HG03064 (cell line): Measurements from ENCODE around the gene CCDC187.

Experiments used
- ATAC-seq: cut with Tn5 transposase; IDR thresholded peaks from one replicate; pipeline ENCODE4 v1.9.1; 2021; ENCODE audit warnings: low read depth; ENCODE audit not compliant: unreplicated experiment

Gene CCDC187

GRCh38 chr9:136286987-136287379, 16.9 kb downstream of the CCDC187 start:
- no peak for ATAC-seq

DNA sequence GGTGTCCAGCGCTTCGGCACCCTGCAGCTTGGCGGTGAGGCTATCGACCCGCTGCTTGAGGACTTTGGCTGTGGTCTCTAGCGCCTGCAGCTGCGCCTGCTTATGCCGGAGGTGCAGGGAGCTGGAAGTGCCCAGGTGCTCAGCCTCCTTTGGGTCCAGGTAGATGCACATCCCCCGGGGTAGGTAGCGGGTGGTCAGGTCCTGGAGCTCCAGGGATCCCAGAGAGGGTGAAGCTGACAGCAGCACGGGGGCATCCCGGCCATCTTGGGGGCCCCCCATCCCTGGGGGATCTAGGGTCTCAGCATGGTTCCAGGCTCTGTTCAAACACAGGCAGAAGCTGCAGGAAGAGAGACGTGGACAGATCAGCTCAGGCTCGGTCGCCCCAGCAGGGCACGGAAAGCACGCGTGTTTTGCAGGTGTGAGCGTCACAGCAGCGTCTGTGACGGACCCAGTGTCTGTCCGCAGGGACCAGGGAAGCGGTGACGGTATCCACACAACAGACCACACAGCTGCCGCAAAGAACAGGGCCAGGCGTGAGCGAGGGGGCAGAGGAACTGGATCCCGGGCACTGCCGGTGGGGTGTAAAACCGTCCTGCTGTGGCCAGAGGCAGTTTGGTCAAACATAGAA, 17.4 kb downstream of the CCDC187 start:
- no peak for ATAC-seq

- ATAC-seq: no peak
Measured at GRCh38 chr9:136285501-136286358, 18.2 kb downstream of the CCDC187 start.

- no peak for ATAC-seq
Measured at GRCh38 chr9:136284951-136285350, 18.9 kb downstream of the CCDC187 start.

- ATAC-seq: no peak
Measured at GRCh38 chr9:136284311-136284710, 19.6 kb downstream of the CCDC187 start.

GRCh38 chr9:136283291-136284235, 20.3 kb downstream of the CCDC187 start:
- peak; percentile 60 for ATAC-seq

- no peak for ATAC-seq
Measured at GRCh38 chr9:136282272-136282861, 21.5 kb downstream of the CCDC187 start.

DNA sequence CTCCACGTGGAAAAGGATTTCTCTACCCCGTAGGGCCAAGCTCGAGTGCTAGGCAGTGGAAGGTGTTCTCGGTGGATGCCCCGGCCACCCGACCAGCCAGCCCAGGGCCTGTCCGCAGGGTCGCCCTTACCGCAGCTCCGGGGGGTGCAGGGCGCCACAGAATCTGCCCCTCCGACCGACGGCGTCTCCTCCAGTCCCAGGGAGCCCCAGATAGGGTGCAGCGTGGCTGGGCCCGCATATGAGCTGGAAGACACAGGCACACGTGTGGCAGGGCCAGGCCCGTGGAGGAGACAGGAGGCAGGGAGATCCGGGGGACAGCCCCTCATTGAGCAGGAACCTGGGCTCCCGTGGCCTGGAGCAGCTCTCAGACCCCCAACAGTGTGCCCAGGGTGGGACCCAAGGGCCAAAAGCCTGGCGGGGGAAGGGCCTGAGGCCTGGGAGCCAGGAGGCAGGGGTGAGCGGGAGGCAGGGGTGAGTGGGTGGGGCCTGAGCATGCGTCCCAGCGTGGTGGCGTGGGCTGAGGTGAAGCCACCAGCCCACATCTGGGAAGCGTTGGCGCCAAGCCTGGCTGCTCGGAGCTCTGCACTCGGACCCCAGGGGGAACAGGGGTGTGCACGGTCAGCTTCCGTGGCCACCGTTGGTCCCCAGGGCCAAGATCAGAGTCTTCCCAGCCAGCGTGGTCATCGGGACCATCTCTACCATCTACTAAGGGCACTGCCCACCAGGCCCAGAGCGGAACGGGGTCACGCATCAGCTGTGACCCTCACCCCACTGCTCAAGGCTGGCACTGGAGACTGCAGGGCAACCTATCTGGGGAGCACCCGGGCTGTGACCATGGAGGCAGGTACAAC, 22.2 kb downstream of the CCDC187 start:
- ATAC-seq: no peak

DNA sequence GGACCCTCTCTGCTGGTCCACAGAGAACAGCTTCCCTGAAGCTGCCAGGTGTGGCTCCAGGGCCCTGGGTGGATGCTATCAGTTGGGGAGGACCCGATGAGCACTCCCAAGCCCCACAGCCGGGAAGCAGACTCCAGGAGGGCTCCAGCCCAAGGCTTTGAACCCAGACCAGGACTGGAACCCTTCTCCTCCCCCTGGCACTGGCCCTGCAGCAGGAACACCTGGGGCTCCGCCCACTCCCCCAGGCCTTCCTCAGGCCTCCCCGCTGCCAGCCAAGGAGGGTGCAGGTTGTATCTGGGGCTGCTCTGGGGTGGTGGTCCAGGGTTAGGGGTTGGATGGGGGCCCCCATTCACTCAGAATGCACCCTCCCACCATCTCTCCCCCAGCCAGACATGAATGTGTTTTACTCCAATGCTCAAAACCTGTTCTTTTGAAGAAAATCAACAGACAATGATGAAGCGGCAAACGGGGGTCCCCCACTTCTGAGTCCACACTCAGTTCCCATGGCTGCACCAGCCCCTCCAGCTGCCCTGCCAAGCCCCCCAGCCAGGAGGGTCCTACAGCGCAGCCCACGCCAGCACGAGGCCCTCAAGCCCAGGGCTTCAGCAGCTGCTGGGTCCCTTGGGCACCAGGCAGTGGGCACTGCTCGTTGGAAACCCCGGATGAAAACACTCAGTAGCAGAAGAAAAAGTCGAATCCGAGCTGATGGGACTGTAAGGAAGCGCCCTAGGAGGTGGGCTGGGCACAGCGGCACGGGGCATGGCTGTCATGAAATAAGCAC, 23.2 kb downstream of the CCDC187 start:
- no peak for ATAC-seq

DNA sequence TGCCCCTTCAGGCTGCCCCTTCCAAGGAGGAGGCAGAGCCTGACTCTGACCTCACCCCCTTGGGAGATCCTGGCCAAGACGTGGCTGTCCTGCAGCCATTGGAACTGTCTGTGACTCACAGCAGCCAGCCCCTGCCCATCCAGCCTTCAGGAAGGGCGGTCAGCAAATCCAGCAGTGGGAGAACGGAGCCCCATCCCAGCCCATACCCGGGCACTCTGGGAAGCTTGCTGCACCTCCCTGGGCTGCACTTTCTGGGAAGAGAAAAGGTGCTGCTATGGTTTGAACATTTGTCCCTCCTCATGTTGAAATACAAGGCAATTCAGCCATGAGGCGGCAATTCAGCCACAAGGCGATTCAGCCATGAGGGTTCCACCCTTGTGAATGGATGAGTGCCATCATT, 24.4 kb downstream of the CCDC187 start:
- ATAC-seq: no peak

DNA sequence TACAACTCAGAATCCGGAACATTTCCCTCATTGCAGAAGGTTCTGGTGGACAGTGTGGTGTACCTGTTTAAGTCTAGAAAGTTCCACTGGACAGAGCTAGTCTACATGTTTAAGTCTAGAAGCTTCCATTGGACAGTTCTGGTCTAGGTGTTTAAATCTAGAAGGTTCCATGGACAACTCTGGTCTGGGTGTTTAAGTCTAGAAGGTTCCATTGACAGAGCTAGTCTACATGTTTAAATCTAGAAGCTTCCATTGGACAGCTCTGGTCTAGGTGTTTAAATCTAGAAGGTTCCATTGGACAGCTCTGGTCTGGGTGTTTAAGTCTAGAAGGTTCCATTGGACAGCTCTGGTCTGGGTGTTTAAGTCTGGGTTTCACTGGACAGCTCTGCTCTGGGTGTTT, 25.0 kb downstream of the CCDC187 start:
- no peak for ATAC-seq

DNA sequence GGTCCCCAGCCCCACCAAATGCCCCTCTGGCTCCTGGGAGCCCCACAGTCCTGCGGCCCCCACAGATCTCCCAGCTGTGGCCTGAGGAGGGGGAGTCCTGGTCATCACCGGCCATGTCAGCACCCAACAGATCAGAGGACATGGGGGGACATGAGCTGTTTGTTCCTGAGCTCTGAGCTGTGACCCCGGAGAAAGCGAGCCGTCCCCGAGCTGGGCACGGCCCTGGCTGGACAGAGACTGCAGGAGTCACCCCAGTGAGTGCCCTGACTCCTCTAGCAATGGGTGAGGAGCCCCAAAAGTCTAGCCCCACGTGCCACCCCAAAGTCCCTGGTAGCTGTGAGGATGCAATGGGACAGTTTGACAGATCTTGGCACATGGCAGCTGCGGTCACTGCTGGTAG, 25.7 kb downstream of the CCDC187 start:
- no peak for ATAC-seq

GRCh38 chr9:136277746-136278145, 26.1 kb downstream of the CCDC187 start:
- ATAC-seq: no peak

DNA sequence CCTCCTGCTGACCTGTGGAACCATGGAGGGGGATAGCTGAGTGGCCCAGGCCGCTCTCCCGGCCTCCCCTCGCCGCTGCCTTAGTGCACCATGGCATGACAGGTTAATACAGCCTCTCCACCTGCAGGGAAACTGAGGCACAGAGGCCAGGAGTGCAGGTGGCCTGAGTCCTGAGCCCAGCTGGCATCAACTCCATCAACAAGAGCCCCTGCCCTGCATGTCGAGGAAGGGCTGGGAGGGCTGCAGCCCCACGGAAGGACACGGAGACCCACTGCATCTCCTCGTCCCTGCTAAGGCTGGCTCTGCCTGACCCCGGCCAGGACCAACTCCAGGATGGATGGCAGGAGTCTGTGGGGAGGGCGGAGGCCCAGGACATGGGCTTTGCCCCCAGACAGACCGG, 27.2 kb downstream of the CCDC187 start:
- ATAC-seq: no peak

GRCh38 chr9:136275655-136276429, 28.1 kb downstream of the CCDC187 start:
- no peak for ATAC-seq

DNA sequence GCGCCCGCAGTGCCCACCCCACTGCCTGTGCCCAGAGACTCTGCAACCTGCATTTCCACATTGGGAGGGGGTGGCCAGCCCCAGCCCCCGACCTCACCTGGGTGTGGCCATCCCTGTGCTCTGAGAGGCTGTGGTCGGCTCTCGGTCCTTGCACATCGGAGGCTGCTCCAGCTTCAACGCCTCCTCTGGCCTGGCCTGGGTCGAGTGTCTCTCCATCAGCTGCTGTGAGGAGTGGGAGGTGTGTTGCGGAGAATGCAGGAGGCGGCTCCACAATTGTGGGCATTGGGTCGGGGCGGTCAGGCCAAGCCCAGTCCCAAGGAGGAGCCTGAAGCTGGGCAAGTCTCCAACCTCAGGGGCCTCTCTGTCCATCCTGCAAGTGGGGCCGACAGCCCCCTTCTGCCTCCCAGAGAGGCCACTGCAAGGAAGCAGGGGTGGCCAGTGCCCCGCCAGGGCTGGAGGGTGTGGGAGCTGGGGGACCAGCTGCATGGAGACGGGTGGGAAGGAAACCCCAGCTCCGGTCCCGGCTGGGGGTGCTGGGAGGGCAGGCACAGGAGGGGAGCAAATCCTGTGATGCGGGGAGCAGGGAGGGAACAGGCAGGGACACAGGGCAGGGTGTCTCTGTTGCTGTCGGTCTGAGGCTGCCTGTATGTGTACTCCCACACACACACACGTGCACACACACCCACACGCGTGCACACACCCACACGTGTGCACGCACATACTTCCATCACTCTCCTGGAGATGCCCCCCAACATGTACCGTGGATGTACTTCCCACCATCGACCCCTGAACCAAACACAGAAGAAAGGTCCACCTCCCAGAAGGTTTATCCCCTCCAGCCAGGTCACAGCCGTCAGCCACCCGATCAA, 28.9 kb downstream of the CCDC187 start:
- no peak for ATAC-seq
